GM19397 (cell line): ENCODE data around the gene GPR137.

Experiments used
- ATAC-seq: cut with Tn5 transposase; IDR thresholded peaks from one replicate; pipeline ENCODE4 v1.9.1; 2021; ENCODE audit warnings: mild to moderate bottlenecking, moderate library complexity; ENCODE audit not compliant: unreplicated experiment

The GPR137 gene

DNA sequence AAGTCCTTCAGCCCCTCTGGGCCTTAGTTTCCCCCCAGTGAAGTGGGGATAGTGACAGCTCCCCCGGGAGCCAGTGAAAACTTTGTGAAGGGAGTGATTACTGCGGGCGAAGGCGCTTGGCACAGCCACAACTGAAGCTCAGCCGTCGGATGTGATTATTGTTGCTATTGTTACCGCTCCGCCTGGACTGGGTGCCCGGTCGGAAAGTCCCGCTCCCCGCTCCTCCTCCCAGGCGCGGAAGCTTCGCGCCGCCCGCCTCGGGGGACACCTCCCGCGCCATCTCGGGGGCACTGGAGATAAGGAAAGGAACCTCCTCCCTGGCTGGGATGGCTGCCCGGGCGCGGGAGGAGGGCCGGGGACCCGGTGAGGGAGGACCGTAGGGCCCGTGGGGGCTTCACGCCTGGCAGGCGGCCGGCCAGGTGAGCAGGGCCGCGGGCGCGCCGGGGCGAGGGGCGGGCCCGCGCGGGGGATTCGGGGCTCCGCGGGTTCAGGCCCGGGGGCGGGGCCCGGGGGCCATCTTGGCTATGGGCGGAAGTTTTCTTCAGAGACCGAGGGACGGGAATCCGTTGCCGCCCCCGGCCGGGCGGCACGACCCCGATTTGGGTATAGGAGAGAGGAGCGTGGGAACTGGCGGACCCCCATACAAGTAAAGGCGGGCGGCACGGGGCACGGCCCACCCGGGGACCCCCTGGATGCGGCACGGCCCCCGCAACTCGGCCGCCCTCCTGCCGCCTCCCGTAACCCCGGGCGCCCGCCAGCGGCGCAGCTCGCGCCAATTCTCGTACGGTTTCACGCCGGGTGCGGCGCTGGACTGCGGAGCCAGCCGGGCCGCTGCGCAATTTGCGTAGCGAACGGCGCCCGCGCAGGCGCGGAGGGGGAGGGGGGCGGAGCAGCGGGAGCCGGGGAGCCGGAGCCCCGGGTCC is at the start of gene GPR137:
GPR137 (plus strand) TSS at position 887 of the 923 bp plus-strand sequence. CDS start 677 bp downstream, outside the sequence.
- peak; percentile 56 for ATAC-seq

GRCh38 chr11:64237484-64237951 is 48.1 kb upstream of the GPR137 start:
- ATAC-seq = no peak

DNA sequence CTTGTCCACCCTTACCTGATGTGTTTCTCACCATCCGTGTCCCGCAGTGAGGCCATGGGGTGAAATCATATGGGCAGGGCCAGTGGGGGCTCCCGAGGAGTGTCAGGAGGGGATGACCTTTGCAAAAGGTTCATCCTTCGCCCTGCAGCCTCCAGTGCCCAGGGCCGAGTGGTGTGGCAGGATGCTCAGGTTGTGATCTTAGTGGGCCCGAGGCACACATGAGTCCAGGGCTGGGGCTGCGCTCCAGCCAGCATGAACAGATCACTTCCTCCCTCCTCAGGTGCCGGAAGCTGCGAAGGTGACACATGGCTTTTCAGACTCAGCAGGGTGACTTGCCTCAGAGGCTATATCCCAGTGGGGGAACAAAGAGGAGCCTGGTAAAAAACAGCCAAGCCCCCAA is 47.6 kb upstream of the GPR137 start:
- no peak for ATAC-seq

- ATAC-seq = no peak
Observed at GRCh38 chr11:64238999-64239398, 46.6 kb upstream of the GPR137 start.

DNA sequence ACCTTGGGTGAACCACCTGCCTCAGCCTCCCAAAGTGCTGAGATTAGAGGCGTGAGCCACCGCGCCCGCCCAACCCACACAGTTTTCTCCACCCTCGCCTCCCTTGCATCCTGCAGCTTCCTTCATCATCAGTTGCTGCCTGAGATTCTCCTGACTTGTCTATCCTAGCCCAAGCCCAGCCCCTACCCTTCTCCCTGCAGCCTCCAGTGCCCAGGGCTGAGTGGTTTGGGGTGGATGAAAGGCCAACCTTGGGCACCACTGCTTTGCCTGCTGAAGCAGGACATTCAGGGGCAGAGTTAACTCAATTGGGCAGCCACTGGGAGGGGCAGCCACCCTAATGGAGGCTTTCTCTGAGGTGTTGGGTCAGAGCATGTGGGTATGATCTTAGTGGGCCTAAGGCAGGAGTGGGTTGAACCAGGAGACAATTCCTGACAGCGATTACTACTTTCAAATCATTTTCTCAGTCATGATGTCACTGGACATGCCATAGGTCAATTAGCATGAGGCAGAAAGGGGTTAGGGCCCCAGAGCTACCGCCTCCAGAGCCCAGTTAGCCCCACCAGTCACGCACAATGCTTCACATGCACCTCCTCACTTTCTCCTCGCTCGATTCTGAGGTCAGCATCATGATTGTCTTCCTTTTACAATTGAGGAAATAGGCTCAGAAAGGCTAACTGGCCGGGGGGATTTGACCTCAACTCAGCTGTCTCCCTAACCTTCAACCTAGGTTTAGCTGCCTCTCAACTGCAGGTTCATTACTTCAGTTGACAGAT is 45.8 kb upstream of the GPR137 start:
- peak; percentile 1 for ATAC-seq

DNA sequence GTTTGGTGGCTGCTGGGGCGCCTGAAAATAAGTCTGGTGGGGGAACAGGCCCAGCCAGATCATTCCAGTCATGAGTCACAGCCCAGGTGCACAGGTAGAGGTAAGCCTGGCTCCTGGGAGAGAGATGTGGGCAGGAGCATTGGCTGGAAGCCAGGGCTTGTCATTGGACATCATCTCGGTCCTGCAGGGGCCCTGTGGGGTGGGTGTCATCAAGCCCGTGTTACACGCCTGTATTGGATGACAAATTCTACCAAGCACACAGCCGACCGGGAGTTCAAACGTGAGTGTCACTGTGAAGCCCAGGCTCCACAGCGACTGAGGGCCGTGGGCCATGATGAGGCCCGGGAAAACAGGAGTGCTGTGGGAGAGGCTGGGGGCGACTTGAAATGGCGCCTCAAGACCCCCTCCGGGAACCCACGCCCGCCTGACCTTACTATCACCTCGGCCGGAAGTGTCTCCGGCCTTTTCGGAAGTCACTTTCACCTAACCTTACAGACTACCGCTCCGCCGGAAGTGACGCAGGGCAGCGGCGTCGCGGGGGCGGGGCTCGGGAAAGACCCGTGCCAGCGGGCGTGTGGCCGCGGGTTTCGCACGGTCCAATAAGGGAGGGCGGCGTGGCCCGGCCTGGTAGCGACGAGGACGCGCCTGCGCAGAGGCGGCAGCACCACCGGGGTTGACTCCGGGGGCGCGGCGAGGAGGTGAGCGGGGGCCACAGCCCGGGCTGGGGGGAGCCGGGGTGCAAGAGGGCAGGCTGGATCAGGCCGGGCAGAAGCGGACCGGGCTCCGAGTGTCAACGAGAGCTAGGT is 45.0 kb upstream of the GPR137 start, which contains the start of gene FKBP2:
FKBP2 (plus strand) TSS at position 661 of the 806 bp plus-strand sequence. CDS start 1,293 bp downstream, outside the sequence.
- peak; percentile 56 for ATAC-seq

- ATAC-seq = peak; percentile 64
Observed at GRCh38 chr11:64241241-64241490, 44.5 kb upstream of the GPR137 start.

GRCh38 chr11:64241491-64242374 is 43.9 kb upstream of the GPR137 start:
- peak; percentile 4 for ATAC-seq

DNA sequence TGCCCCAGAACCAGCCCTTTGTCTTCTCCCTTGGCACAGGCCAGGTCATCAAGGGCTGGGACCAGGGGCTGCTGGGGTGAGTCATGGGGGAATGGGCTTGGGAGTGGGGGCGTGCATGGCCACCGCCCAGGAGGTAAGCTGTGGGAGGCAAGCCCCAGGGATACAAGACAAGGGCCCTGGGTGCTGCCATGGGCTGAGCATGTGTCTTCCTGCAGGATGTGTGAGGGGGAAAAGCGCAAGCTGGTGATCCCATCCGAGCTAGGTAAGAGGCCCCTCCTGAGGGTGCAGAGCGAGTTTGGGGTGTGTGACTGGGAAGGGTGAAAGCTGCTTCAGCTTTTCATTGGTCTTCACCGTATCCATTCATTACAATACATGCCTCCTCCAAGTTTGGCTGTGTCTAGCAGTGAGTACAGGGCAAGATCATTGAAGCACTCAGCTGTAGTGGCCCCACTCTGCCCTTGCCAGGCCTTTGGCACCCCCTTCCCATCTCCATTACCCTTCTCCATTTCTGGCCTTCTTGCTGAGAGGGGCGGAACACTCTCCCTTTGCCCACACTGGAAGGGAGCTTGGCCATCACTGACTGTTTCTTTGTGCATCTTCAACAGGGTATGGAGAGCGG is 42.3 kb upstream of the GPR137 start:
- ATAC-seq = no peak

GRCh38 chr11:64244107-64244506 is 41.5 kb upstream of the GPR137 start:
- no peak for ATAC-seq

GRCh38 chr11:64244966-64245365 is 40.7 kb upstream of the GPR137 start:
- ATAC-seq = no peak

DNA sequence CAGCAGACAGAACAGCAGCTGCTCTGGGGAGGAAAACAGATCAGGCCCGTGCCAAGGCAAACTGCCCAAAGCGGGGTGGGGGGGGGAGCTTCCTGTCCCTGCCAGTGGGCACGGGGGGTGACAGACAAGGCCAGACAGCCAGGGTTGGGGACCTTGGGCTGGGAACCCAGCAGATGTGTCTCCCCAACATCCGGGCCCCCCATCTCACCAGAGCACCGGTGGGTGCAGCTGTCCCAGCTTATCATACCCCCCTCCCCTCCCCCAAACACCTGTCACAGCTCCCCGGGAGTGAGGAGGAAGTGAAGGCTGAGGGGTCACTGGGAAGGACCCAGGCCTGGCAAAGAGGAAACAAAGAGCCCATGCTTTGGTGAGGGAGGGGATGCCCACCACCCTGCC is 40.2 kb upstream of the GPR137 start:
- no peak for ATAC-seq

DNA sequence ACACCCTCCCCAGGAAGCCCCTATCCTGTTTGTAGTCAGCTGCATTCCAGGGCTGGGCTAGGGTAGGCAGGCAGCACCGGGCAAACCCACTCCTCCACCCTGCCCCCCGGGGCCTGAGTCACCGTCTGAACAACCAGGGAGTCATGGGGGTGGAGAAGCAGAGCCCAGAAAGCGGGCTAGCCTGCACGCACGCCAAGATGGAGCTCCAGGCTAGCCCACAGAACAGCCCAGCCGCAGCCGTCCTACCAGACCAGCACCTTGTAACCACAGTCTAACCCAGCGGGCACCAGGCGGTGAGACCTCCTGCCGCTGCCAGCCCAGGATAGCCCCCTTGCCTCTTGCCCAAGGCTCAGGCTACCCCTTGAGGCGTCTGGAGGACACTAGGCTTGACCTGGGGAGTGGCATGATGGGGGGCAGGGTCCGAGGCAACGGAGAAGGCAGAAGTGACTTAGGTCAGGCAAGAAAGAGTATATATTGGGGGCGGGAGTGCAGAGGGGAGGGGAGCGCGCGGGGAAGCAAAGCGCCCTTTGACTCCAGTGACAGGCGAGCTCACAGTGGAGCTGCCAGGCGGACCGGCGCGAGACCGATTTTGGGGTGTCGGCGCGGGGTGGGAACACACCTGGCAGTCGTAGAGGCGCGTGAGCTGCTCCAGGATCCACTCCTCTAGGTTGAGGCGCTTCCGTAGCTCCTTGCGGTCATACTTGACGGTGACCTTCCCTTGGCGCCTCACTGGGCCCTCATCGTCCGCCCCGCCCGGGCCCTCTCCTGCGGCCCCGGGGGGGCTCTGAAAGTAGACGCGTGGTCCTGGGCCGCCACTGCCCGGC is 39.6 kb upstream of the GPR137 start:
- ATAC-seq = no peak

- ATAC-seq = peak; percentile 18
Observed at GRCh38 chr11:64246621-64246870, 39.1 kb upstream of the GPR137 start.

GRCh38 chr11:64246871-64247728 is 38.5 kb upstream of the GPR137 start, which contains the start of gene PPP1R14B:
Gene PPP1R14B, minus strand, starts transcription at chr11:64246943. Its CDS starts 270 bp downstream, at chr11:64246673.
- peak; percentile 35 for ATAC-seq

DNA sequence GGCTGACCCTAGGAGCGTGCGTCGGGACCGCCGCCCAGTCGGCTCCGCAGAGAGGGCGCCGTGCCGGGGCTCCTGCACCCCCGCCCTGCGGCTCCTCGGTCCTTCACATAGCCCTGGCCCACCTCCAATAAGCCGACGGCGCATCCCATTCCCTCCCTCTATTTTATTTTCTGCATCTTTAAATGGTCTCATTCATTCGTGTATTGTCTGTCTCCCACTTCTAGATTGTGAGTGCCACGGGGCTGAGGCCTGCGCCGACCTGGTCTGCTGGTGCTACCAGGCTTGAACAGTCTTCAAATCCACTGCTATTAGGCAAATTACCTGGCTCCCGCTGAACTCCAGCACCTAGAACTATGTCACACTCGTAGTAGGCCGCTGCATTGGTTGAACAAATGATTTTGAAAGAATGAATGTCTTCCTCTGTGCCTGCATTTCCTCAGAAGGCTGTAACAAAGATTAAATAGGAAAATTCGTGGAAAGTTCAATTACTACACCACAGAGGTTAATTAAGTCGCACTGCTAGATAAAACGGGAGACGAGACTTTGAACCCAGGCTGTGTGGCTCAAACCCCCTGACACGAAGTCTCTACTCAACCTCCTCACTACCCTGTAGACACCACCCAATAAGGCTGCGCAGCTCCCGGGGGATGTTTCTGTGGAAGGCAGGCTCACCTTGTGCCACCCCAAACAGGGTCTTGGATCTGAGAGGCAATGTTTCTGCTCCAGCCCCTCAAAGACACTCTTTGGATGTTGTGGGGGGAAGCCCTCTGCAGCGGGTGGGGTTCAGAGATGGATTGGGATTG is 37.7 kb upstream of the GPR137 start:
- no peak for ATAC-seq

- ATAC-seq = no peak
Observed at GRCh38 chr11:64248578-64248977, 37.1 kb upstream of the GPR137 start.
